SHP77 (cell line): ENCODE data around the gene PFN1.

Experiments used
- DNase-seq, 2 experiments: peaks; one replicate each; lab custom pipeline; 2025; lab: John Stamatoyannopoulos, UW

PFN1 gene

DNA sequence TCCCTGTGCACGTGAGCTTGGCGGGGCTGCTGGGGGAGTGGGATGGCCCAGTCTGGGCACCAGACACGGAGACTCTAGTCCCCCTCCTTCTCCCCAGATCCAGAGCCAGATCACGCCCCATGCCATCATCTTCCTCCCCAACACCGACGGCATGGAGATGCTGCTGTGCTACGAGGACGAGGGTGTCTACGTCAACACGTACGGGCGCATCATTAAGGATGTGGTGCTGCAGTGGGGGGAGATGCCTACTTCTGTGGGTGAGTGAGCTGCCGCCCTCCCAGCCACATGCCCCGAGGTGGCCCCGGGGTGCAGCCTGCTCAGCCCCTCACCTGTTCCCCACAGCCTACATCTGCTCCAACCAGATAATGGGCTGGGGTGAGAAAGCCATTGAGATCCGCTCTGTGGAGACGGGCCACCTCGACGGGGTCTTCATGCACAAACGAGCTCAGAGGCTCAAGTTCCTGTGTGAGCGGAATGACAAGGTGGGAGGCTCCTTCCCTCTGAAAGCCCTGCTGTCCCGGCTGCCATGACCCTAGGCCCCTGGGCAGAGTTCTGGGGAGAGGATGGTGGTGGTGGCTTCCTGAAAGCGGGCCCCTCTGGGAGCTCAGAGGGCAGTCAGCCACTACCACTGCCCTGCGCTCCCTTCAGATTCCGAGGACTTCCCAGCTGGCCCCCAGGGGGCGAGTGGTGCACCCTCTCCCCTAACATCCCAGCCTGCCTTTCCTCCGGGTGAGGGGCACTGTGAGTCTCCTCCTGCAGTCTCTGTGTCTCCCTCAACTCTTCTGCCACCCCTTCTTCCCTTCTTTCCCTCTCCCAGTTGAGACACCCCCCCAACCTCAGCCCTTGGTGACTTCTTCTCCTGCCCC, 51.8 kb downstream of the PFN1 start:
- no peak for DNase-seq

DNA sequence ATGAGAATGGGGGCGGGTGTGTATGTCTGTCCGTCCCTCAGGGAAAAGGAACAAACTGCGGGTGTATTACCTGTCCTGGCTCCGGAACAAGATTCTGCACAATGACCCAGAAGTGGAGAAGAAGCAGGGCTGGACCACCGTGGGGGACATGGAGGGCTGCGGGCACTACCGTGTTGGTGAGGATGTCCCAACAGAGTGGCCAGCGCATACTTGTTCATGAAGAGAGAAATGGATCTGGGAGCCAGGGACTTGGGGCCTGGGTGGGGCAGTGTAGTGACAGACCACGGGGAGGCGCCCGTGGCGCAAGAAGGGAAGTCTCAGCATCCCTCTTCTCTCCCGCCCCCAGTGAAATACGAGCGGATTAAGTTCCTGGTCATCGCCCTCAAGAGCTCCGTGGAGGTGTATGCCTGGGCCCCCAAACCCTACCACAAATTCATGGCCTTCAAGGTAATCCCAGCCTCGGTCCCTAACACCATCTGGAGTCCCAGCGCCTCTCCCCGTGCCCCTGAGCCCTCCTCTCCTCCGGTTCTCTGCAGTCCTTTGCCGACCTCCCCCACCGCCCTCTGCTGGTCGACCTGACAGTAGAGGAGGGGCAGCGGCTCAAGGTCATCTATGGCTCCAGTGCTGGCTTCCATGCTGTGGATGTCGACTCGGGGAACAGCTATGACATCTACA, 52.5 kb downstream of the PFN1 start:
- no peak for DNase-seq
